Effector memory CD8-positive, alpha-beta T cell (primary cell): Measurements from ENCODE around the gene C19orf81.

ENCODE experiments used
- ATAC-seq: fragments of 150-1000 bp; cut with Tn5 transposase; replicated peaks from 2 replicates; pipeline ENCODE4 v1.10.0; 2021; ENCODE audit warnings: mild to moderate bottlenecking, moderate library complexity
- DNase-seq, 3 experiments: peaks; one replicate each; pipeline ENCODE4 v3.0.0; 2021
- H3K27ac Mint-ChIP-seq, 2 donors: one replicate each; pipeline ENCODE4 v1.8.0; 2022; ENCODE audit warnings: mild to moderate bottlenecking in 2 of 2, mixed read lengths in 2 of 2, moderate library complexity in 2 of 2
- H3K27me3 Mint-ChIP-seq, 2 donors: one replicate each; pipeline ENCODE4 v1.8.0; 2022; ENCODE audit warnings: mixed read lengths in 2 of 2
- H3K36me3 Mint-ChIP-seq: one replicate; pipeline ENCODE4 v1.8.0; 2022; ENCODE audit warnings: mild to moderate bottlenecking, moderate library complexity, mixed read lengths; ENCODE audit not compliant: insufficient read depth
- H3K4me1 Mint-ChIP-seq, 2 donors: one replicate each; pipeline ENCODE4 v1.8.0; 2022; ENCODE audit warnings: low read depth in 2 of 2, mixed read lengths in 2 of 2
- H3K4me3 Mint-ChIP-seq, 2 donors: one replicate each; pipeline ENCODE4 v1.8.0; 2022; ENCODE audit warnings: mild to moderate bottlenecking in 2 of 2, mixed read lengths in 2 of 2, moderate library complexity in 2 of 2
- H3K9me3 Mint-ChIP-seq, 2 donors: one replicate each; pipeline ENCODE4 v1.8.0; 2022; ENCODE audit warnings: mixed read lengths in 2 of 2

C19orf81 gene

GRCh38 chr19:50667759-50668231 is 18.6 kb downstream of the C19orf81 start:
- H3K4me3 Mint-ChIP-seq = no peak overlapping the region
- no peak for ATAC-seq

GRCh38 chr19:50668416-50668815 is 19.2 kb downstream of the C19orf81 start:
- Mint-ChIP-seq H3K4me1 (no peaks in the 10 kb centered on the region), H3K4me3 (no peak overlapping the region), H3K27me3 (peaks cover 46 to 73% of the 10 kb centered on the region in 2 donors), H3K9me3 (no peaks in the 10 kb centered on the region), H3K36me3 (no peaks in the 10 kb centered on the region), H3K27ac (no peak overlapping the region)
- ATAC-seq (no peak), DNase-seq (no peak)

More at GRCh38 chr19:50667759-50668231, 18.6 kb downstream of the C19orf81 start:
- H3K27me3 Mint-ChIP-seq = peaks cover 46 to 73% of the 10 kb centered on the region in 2 donors
- H3K27ac Mint-ChIP-seq = no peak overlapping the region
- no peaks in the 10 kb centered on the region for H3K4me1 Mint-ChIP-seq
- H3K9me3 Mint-ChIP-seq = no peaks in the 10 kb centered on the region
- H3K36me3 Mint-ChIP-seq = no peaks in the 10 kb centered on the region
- no peak for DNase-seq

GRCh38 chr19:50668879-50669278 is 19.6 kb downstream of the C19orf81 start:
- H3K27me3 Mint-ChIP-seq = peaks cover 49 to 73% of the 10 kb centered on the region in 2 donors

GRCh38 chr19:50669302-50670101 is 20.3 kb downstream of the C19orf81 start:
- Mint-ChIP-seq H3K4me1 (no peaks in the 10 kb centered on the region), H3K9me3 (no peaks in the 10 kb centered on the region), H3K27ac (no peak overlapping the region), H3K4me3 (no peak overlapping the region), H3K27me3 (peaks cover 48 to 73% of the 10 kb centered on the region in 2 donors), H3K36me3 (no peaks in the 10 kb centered on the region)
- DNase-seq (peak; percentile 6 to 15 (median 10)), ATAC-seq (no peak)

More at GRCh38 chr19:50668879-50669278, 19.6 kb downstream of the C19orf81 start:
- Mint-ChIP-seq H3K4me3 (no peak overlapping the region), H3K36me3 (no peaks in the 10 kb centered on the region), H3K4me1 (no peaks in the 10 kb centered on the region), H3K27ac (no peak overlapping the region), H3K9me3 (no peaks in the 10 kb centered on the region)
- ATAC-seq = no peak
- no peak for DNase-seq

GRCh38 chr19:50670102-50670380 is 20.8 kb downstream of the C19orf81 start:
- ATAC-seq (no peak), DNase-seq (no peak)
- Mint-ChIP-seq H3K27me3 (peaks cover 44 to 70% of the 10 kb centered on the region in 2 donors), H3K27ac (no peak overlapping the region), H3K4me3 (no peak overlapping the region), H3K36me3 (no peaks in the 10 kb centered on the region), H3K4me1 (no peaks in the 10 kb centered on the region), H3K9me3 (no peaks in the 10 kb centered on the region)

GRCh38 chr19:50673118-50673517 is 23.9 kb downstream of the C19orf81 start:
- Mint-ChIP-seq H3K27me3 (peaks cover 54 to 75% of the 10 kb centered on the region in 2 donors), H3K4me1 (no peaks in the 10 kb centered on the region), H3K4me3 (no peak overlapping the region), H3K36me3 (peaks cover 3% of the 10 kb centered on the region), H3K9me3 (no peaks in the 10 kb centered on the region), H3K27ac (no peak overlapping the region)
- DNase-seq = no peak
- ATAC-seq = no peak

GRCh38 chr19:50676625-50677197 is 27.5 kb downstream of the C19orf81 start:
- no peak for DNase-seq
- Mint-ChIP-seq H3K9me3 (peaks cover 0 to 5% of the 10 kb centered on the region in 2 donors), H3K4me3 (no peak overlapping the region), H3K4me1 (peaks cover 7 to 11% of the 10 kb centered on the region in 2 donors), H3K27me3 (peaks cover 58 to 73% of the 10 kb centered on the region in 2 donors), H3K36me3 (peaks cover 3% of the 10 kb centered on the region), H3K27ac (no peak overlapping the region)
- no peak for ATAC-seq

GRCh38 chr19:50677636-50678035 is 28.4 kb downstream of the C19orf81 start:
- peaks cover 0 to 5% of the 10 kb centered on the region in 2 donors for H3K9me3 Mint-ChIP-seq
- H3K27ac Mint-ChIP-seq = no peak overlapping the region
- H3K4me3 Mint-ChIP-seq = no peak overlapping the region
- no peak for ATAC-seq
- H3K4me1 Mint-ChIP-seq = peaks cover 7 to 11% of the 10 kb centered on the region in 2 donors
- DNase-seq = no peak
- H3K27me3 Mint-ChIP-seq = peaks cover 60 to 71% of the 10 kb centered on the region in 2 donors
- H3K36me3 Mint-ChIP-seq = peaks cover 3% of the 10 kb centered on the region

GRCh38 chr19:50678323-50678722 is 29.1 kb downstream of the C19orf81 start:
- DNase-seq (no peak), ATAC-seq (no peak)
- H3K27ac Mint-ChIP-seq = peak overlapping the region in 1 of 2 donors; percentile 3
- peaks cover 0 to 5% of the 10 kb centered on the region in 2 donors for H3K9me3 Mint-ChIP-seq
- H3K27me3 Mint-ChIP-seq = peaks cover 59 to 67% of the 10 kb centered on the region in 2 donors
- H3K36me3 Mint-ChIP-seq = peaks cover 3% of the 10 kb centered on the region
- no peak overlapping the region for H3K4me3 Mint-ChIP-seq
- H3K4me1 Mint-ChIP-seq = peaks cover 7 to 11% of the 10 kb centered on the region in 2 donors

GRCh38 chr19:50679177-50680125 is 30.2 kb downstream of the C19orf81 start:
- Mint-ChIP-seq H3K27ac (peak overlapping the region in 1 of 2 donors; percentile 54), H3K4me1 (peaks cover 7 to 11% of the 10 kb centered on the region in 2 donors), H3K36me3 (peaks cover 3% of the 10 kb centered on the region), H3K27me3 (peaks cover 61 to 67% of the 10 kb centered on the region in 2 donors), H3K4me3 (no peak overlapping the region), H3K9me3 (peaks cover 0 to 8% of the 10 kb centered on the region in 2 donors)
- ATAC-seq (peak; percentile 88), DNase-seq (peak; percentile 58 to 65 (median 58))

- H3K4me3 Mint-ChIP-seq = no peak overlapping the region
- peaks cover 0 to 3% of the 10 kb centered on the region in 2 donors for H3K9me3 Mint-ChIP-seq
- DNase-seq = no peak
- no peak for ATAC-seq
- no peaks in the 10 kb centered on the region for H3K4me1 Mint-ChIP-seq
- H3K36me3 Mint-ChIP-seq = no peaks in the 10 kb centered on the region
- H3K27ac Mint-ChIP-seq = no peak overlapping the region
- peaks cover 58 to 68% of the 10 kb centered on the region in 2 donors for H3K27me3 Mint-ChIP-seq
These were observed 37.2 kb downstream of the C19orf81 start for GRCh38 chr19:50686310-50687032.

GRCh38 chr19:50688766-50689165 is 39.5 kb downstream of the C19orf81 start:
- no peaks in the 10 kb centered on the region for H3K4me1 Mint-ChIP-seq
- no peaks in the 10 kb centered on the region for H3K36me3 Mint-ChIP-seq
- H3K9me3 Mint-ChIP-seq = peaks cover 0 to 3% of the 10 kb centered on the region in 2 donors
- ATAC-seq (no peak), DNase-seq (no peak)
- H3K27me3 Mint-ChIP-seq = peaks cover 60 to 76% of the 10 kb centered on the region in 2 donors
- H3K4me3 Mint-ChIP-seq = no peak overlapping the region
- H3K27ac Mint-ChIP-seq = no peak overlapping the region
